GM21737 (cell line): ENCODE results near the gene MORF4L1.
"Not testable (repeated sequence)": the region's sequence is repeated elsewhere in the genome, so short reads cannot be mapped to it uniquely, and the experiment has no call there.

ENCODE experiments used
- ATAC-seq: cut with Tn5 transposase; IDR thresholded peaks from one replicate; pipeline ENCODE4 v1.9.1; 2021; ENCODE audit warnings: mild to moderate bottlenecking, moderate library complexity; ENCODE audit not compliant: unreplicated experiment

Gene MORF4L1

DNA sequence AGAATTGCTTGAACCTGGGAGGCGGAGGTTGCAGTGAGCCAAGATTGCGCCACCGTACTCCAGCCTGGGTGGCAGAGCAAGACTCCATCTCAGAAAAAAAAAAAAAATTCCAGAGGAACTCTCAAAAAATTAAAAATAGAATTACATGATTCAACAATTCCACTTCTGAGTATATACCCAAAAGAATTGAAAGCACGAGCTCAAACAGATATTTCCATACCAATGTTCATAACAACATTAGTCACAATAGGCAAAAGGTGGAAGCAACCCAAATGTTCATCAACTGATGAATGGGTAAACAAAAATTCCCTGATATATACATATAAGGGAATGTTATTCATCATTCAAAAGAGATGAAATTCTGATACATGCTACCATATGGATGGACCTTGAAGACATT lies 16.9 kb upstream of the MORF4L1 start:
- no peak for ATAC-seq

DNA sequence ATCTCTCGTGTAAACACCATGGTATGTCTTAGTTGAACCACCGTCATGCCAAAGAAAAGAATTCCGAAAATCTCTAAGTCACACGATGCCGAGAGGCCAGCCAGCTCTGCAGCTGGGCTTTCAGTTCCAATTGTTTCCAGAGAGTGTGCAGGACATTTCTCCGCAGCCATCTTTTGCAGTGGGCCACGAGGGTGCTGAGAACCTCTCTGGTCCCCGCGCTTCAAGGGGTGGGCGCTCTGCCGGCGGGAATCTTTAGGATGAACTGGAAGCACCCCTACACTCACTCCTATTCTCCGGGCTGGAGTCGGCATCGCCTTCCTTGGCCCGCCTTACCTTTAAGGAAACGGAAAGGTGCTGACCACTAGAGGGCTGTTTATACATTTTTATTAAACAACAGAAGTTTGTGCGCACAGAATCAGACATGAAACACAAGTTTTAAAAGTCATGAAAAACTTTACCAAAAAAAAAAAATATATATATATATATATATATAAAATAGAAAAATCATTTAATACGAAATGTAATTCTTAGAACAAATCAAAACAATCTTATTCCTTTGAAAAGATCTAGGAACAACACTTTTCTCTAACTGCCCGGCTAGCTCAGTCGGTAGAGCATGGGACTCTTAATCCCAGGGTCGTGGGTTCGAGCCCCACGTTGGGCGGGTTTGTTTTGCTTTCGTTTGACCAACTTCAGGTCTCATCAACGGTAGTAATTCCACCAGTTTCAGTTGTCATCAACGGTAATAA lies 12.5 kb upstream of the MORF4L1 start:
- ATAC-seq, result peak; percentile 75

GRCh38 chr15:78865585-78865984 lies 7.1 kb upstream of the MORF4L1 start:
- ATAC-seq, result not testable (repeated sequence)

GRCh38 chr15:78866031-78866430 lies 6.7 kb upstream of the MORF4L1 start:
- ATAC-seq, result not testable (repeated sequence)

DNA sequence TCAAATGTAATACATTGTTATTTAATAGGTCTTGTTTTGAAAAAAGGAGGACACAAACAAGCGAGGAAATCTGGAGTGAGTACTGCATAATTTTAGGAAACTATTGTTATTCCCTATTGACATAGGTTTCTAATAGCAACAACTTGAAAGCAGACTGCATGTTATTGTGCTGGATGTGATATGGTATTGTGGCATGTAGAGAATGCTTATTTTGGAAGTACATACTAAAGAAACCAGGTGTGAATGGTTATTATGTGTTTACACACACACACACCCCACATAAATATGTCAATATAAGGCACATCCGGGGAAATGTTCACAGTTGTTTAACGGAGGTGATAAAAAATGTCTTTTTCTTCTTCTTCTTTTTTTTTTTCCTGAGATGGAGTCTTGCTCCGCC lies 5.9 kb upstream of the MORF4L1 start:
- no peak for ATAC-seq

GRCh38 chr15:78868366-78868765 lies 4.3 kb upstream of the MORF4L1 start:
- no peak for ATAC-seq

GRCh38 chr15:78871483-78872127 lies 1.1 kb upstream of the MORF4L1 start:
- ATAC-seq, result not testable (repeated sequence)

- ATAC-seq, result peak; percentile 59
These were observed 492 bp downstream of the MORF4L1 start for GRCh38 chr15:78872972-78873792.

GRCh38 chr15:78873793-78874765 lies 1.4 kb downstream of the MORF4L1 start:
- no peak for ATAC-seq

GRCh38 chr15:78875107-78875914 lies 2.6 kb downstream of the MORF4L1 start:
- no peak for ATAC-seq

DNA sequence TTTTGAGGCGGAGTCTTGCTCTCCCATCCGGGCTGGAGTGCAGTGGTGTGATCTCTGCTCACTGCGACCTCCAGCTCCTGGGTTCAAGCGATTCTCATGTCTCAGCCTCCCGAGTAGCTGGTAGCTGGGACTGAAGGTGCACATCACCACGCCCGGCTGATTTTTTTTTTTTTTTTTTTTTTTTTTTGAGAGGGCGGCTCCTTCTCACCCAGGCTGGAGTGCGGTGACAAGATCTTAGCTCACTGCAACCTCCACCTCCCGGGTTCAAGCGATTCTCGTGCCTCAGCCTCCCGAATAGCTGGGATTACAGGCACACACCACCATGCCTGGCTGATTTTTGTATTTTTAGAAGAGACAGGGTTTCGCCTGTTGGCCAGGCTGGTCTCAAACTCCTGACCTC lies 4.3 kb downstream of the MORF4L1 start:
- ATAC-seq, result not testable (repeated sequence)

GRCh38 chr15:78878356-78878755 lies 5.7 kb downstream of the MORF4L1 start:
- ATAC-seq, result no peak

GRCh38 chr15:78879517-78880241 lies 7.0 kb downstream of the MORF4L1 start:
- ATAC-seq, result no peak

GRCh38 chr15:78880242-78880533 lies 7.5 kb downstream of the MORF4L1 start:
- no peak for ATAC-seq

DNA sequence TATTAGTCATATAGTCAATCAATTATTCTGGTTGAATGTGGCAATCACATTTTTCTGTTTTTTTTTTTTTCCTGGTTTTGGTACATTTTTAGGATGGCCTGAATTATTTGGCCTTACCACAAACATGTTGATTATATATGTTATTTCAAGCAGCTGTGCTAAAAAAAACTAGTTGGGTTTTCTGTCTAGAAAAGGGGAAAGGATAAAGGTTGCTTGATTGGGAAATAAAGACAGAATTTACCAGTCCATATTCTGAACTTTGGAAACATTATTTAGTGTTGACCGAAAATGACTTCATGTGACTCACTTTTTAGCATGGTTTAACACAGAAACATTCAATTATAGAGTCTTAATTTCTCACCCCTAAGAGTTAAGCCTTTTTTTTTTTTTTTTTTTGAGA lies 8.1 kb downstream of the MORF4L1 start:
- ATAC-seq, result no peak

GRCh38 chr15:78881681-78882080 lies 9.0 kb downstream of the MORF4L1 start:
- ATAC-seq, result no peak

DNA sequence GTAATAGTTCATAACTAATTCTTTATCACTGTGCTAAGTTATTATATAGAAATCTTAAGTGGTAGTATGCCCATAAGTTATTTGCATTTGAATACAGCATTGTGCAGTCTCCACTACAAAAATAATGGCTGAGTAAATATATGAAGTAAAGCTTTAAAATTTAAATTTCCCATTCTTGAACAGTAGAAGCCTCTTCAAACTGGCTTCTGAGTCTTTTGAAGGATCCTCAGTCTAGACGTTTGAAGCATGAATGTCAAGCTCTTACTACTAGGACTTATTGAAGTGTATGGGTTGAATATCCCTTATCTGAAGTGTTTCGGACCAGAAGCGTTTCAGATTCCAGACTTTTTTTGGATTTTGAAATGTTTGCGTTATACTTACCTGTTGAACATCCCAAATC lies 16.3 kb downstream of the MORF4L1 start:
- ATAC-seq, result no peak

DNA sequence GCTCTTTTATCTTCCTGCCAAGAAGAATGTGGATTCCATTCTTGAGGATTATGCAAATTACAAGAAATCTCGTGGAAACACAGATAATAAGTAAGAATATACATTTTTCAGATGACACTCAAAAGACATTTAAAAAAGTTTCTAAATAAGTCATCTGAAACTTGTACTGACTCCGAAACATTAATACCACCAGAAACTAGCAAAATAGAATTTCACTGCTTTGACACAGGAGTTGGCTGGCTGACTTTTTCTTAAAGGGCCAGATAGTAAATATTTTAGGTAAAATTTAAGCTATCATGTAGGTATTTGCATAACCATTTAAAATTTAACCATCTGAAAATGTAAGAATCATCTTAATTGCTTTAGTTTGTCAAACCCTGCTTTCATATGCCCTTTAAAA lies 20.8 kb downstream of the MORF4L1 start:
- ATAC-seq, result no peak

DNA sequence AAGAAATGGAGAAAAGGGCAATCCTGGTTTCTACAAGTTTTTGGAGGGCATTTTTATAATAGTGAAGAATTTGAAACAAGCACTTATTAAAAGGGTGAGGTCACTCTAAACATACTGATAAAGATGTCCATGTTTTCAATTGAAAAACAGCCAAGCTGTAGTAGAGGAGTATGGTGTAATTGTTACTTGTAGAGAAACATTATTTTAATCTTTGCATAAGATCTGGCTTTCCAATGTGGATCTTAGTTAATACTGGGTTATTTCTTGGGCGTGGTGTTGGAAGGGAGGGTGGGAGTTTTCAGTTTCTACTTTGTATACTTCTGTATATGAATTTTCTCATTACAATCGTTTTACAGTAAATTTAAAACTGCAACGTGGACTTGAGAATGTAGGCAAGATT lies 22.8 kb downstream of the MORF4L1 start:
- no peak for ATAC-seq
